GM19467 (cell line): ENCODE results near the gene RAPGEF2.
A peak's percentile ranks its signal among the peaks of the same experiment; 100 is the strongest.

ENCODE experiments used
- ATAC-seq: cut with Tn5 transposase; IDR thresholded peaks from one replicate; pipeline ENCODE4 v1.9.1; 2021; ENCODE audit warnings: mild to moderate bottlenecking, moderate library complexity; ENCODE audit not compliant: unreplicated experiment

Gene RAPGEF2

DNA sequence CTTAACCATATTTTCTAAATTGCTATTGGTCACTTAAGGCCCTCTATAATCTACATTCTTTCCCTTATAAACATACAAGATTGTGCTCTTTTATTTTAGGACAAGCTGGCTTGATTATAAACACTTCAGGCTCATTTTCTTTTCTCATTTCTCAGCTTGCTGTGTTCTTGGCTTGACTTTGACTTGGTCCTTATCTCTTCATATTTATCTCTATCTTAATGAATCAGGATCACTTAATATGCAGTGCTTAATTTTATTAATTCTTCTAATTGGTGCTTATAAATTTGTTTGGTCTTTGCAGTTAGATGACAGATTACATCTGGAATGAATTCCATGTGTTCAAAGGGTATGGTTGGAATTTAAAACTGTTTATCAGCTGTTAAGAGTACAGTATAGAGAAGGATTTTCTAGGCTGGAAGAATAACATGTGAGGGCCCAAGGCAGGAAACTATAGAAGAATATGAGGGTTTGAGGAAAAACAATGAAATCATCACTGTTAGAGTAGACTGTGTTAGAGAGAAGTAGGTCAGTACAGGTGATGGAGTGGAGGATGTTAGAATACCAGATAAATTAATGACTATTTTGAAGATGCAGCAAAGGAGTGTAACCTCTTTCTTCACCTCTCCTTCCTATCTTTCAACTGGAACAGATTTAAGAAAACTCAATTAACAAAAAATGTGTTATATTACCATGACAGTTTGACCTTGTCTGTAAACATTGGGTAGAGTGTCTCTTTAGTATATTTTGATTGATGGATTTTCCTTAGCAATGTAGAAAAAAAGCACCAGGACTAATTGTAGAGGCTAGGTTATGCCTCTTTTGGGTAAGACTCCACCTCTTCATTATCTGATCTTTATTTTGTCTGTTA lies 169.6 kb downstream of the RAPGEF2 start:
- no peak for ATAC-seq

DNA sequence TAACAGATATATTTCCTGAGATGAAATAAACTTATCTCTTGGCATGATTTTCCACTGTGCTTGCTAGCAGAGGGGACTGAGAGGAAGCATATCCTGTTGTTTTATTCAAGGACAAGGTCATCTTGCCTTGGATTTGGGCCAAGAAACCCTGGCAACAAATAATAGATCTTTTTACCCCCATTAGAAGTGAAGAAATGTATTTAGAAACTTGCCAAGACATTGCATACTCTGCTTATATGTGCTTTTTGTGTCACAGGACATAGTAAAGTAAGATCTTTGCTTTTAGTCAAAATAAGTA lies 170.2 kb downstream of the RAPGEF2 start:
- ATAC-seq = no peak

DNA sequence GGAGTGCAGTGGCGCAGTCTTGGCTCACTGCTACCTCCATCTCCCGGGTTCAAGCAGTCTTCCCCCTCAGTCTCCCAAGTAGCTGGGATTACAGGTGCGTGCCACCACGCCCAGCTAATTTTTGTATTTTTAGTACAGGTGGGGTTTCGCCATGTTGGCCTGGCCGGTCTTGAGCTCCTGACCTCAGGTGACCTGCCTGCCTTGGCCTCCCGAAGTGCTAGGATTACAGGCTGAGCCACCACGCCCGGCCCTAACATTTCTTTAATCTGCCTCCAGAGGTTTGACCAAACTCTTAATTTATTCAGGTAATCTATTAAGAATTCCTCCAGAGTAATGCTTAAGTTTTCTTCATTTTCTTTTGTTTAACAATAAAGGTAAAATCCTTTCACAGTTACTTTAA lies 171.0 kb downstream of the RAPGEF2 start:
- no peak for ATAC-seq

- no peak for ATAC-seq
Observed at GRCh38 chr4:159278399-159278798, 175.5 kb downstream of the RAPGEF2 start.

GRCh38 chr4:159279084-159279483 lies 176.2 kb downstream of the RAPGEF2 start:
- ATAC-seq = no peak

DNA sequence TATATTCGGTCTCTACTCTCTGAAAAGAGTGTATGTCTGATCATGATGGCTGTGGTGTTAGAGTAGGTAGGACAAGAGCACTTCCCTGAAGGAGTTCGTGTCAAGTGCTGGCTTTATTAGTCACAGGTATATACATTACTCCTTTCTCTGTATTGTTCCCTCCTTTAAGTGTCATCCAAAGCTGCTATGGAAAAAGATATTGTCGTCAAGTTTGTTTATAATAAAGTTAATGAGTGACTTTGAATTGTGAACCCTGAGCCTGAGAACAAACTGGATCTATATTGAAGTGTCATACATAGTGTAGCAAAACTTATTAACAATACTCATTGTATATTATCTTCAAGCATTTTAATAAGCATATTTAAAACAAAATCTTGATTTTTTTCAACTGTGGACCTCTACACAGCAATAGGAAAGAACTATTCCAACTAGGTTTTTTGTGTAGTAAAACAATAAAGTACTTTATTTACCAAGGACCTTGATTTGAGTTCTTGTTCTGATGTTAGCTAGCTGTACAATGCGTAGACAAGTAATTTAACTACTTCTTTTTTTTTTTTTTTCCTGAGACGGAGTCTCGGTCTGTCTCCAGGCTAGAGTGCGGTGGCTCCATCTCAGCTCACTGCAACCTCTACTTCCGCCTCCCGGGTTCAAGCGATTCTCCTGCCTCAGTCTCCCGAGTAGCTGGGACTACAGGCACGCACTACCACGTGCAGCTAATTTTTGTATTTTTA lies 177.7 kb downstream of the RAPGEF2 start:
- ATAC-seq = no peak

DNA sequence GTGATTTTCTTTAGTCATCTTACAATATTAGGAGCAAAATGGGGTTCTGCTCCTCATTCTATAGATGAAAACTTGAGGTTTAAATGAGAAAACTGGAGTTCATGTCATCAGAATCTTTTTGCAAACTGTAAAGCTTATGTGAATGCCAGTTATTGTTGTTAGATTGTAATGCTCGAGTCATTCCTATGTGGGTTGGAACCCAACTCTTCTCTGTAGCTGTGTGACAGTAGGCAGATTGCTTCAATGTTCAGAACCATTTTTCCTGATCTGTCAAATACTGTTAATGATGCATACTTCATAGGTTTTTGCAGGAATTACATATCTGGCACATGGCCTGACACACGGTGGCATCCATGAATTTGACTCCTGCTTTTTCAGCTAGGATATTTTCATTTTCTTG lies 178.9 kb downstream of the RAPGEF2 start:
- ATAC-seq = no peak

GRCh38 chr4:159282329-159282728 lies 179.4 kb downstream of the RAPGEF2 start:
- no peak for ATAC-seq

DNA sequence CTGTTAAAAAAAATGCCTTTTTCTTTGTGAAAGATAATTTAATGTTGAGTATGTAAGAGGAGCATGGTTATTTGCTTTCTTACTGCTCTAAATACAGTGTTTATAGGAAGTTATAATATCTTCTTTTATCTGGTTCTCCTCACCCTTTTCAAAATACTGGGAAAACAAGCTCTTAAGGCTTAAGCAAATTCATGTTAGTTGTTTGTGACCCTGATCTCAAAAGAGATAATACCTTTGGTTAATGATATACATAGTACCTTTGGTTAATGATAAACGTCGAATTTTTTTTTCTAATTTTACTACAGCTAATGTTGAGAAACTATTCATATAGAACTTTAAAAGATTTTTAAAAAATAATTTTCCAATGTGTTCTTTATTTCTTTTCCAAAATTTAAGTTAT lies 180.1 kb downstream of the RAPGEF2 start:
- no peak for ATAC-seq

DNA sequence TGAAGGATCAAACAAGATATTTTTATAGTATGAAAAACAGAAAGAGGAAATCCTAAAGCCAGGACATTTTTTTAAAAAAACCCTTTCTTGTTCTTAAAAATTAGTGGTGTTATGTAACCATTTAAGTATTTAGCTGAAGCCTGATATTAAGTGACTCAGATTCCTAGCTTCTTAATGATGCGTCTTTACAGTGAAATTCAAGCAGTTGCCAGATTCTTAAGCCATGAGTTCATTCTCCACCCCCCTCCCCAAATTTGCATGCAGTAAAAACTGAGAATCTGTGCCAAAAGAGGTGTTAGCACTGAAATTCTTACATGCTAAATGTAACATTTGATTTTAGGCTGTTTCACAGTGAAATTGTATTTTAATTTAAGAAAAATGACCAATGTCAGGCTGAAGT lies 180.8 kb downstream of the RAPGEF2 start:
- no peak for ATAC-seq

GRCh38 chr4:159284113-159284512 lies 181.2 kb downstream of the RAPGEF2 start:
- ATAC-seq = no peak

DNA sequence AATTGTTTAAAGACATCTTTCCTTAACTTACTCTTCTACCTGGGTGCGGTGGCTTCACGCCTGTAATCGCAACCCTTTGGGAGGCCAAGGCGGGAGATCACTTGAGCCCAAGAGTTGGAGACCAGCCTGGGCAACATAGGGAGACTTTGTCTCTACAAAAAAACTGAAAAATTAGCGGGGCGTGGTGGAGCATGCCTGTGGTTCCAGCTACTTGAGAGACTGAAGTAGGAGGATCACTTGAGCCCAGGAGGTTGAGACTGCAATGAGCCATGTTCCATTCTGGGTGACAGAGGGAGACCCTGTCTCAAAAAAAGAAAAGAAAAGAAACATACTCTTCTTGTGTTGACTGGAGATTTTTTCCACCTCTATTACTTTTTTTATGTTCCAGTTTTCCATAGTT lies 181.9 kb downstream of the RAPGEF2 start:
- ATAC-seq = no peak

DNA sequence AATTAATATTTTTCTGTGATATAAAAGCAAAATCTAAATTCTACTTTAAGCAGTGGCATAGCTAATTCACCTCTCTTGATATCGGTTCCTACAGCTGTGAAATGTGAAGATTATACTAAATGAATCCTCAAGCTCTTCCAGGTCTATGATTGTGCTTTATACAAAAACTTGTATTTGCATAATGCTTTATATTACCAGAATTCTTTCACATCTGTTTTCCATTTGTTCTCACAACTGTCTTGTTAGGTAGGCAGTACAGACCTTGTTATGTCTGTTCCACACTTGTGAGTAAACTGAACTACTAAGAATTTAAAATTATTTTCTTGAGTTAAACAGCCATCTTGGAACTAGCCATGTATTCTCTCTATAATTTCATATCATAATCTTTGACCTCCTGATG lies 184.9 kb downstream of the RAPGEF2 start:
- no peak for ATAC-seq

GRCh38 chr4:159289682-159290081 lies 186.8 kb downstream of the RAPGEF2 start:
- ATAC-seq = no peak

GRCh38 chr4:159290321-159291030 lies 187.6 kb downstream of the RAPGEF2 start:
- ATAC-seq = no peak

DNA sequence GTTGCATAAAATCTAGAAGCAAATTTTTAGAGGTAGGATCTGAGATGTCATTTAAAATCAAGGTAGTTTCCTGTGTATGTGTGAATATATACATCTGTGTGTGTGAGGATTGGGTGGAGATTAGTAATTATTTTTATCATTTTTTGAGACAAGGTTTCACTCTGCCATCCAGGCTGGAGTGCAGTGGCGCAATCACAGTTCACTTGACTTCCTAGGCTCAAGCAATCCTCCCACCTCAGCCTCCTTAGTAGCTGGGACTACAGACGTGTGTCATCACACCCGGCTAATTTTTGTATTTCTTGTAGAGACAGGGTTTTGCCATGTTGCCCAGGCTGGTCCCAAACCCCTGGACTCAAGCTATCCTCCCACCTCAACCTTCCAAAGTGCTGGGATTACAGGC lies 188.3 kb downstream of the RAPGEF2 start:
- no peak for ATAC-seq

- ATAC-seq = no peak
Observed at GRCh38 chr4:159292137-159292896, 189.4 kb downstream of the RAPGEF2 start.

DNA sequence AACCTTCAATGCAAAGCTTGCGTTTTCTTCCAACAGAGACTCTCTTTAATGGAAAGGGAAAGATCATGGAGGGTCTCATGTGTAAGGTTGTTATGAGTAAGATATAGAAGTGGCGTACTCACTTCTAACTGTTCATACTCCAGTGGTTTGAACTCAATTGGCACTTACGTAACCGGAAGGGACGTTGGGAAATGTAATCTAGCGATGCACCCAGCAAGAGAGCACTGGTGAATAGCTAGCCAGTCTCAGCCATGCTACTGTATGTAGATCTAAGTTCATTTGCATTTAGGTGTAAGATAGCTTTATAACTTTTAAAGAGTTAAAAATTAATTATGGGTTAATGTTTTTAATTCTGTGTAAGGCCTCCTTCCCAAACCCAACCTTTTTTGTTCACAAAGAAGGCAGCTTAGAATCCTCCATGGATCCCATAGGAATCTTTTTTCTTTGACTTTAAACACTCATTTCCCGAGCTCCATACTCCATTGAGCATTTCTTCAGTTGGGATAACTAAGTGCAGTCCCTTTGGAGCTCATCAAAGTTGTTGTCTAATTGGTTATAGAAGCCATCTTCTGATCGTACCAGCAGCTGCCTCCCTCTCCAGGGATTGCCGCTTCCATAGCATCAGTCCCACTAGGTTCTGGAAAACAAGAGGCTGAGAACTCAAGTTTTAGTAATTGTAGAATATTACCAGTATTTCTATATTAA lies 191.1 kb downstream of the RAPGEF2 start:
- no peak for ATAC-seq

DNA sequence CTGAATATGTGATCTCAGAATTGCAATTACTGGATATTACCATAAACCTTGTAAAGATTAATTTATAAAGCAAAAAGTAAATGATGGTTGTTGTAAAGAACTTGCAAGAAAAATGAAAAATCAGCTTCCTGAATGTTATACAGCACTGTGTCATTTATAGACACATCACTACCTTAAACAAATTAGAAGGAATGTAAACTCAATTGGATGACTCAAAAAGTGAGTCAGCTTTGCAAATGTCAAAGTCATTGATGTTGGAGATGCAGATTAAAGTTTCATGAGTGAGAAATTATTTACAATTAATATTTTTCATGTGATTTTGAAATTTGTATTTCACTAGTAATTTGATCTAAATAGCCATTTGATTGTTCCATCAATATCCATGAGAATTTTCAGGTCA lies 193.2 kb downstream of the RAPGEF2 start:
- ATAC-seq = no peak

DNA sequence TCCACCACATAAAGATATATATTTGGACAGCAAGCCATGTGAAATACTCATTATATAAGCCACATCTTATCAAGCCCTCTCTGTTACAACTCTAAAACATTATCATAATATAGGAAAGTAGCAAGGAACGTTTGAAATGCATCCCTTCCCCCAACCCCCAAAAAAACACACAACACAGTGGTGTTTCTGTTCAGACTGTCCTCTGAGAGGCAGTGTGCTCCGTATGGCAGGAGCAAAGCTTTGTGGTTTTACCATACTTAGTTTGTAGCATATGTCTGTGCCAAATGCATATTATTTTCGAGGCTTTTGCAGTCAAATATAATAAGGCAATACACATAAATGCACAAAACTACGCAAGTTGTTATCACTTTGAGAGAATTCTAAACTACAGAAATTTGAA lies 194.2 kb downstream of the RAPGEF2 start:
- ATAC-seq = no peak

DNA sequence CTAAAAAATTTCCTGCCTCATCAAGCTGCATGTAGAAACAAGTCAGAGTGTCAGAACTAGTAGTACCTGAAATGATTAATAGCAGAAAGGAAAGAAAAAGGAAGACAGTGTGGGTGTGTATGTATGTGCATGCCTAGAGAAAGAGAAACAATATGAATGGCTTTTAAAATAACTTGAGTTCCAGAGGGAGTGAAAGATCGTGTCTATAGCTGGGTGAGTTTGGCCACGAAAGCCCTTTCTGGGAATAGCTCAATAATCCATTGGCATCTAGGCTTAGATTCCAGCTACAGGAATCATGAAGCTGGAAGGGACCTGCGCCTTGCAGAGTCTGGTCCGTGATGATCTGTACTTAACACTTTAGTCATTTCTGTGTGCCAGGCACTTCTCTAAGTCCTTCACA lies 195.6 kb downstream of the RAPGEF2 start:
- peak; percentile 47 for ATAC-seq
